ENCODE measurements around the gene USP17L24. TPM values are rescaled to one million over a fixed set of nuclear protein-coding genes. Genes with fewer than 3 reads are reported as not detected.
"Not testable (repeated sequence)": the region's sequence is repeated elsewhere in the genome, so short reads cannot be mapped to it uniquely, and the experiment has no call there.

The USP17L24 gene, protein sequence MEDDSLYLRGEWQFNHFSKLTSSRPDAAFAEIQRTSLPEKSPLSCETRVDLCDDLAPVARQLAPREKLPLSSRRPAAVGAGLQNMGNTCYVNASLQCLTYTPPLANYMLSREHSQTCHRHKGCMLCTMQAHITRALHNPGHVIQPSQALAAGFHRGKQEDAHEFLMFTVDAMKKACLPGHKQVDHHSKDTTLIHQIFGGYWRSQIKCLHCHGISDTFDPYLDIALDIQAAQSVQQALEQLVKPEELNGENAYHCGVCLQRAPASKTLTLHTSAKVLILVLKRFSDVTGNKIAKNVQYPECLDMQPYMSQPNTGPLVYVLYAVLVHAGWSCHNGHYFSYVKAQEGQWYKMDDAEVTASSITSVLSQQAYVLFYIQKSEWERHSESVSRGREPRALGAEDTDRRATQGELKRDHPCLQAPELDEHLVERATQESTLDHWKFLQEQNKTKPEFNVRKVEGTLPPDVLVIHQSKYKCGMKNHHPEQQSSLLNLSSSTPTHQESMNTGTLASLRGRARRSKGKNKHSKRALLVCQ
- not detected for total RNA-seq

DNA sequence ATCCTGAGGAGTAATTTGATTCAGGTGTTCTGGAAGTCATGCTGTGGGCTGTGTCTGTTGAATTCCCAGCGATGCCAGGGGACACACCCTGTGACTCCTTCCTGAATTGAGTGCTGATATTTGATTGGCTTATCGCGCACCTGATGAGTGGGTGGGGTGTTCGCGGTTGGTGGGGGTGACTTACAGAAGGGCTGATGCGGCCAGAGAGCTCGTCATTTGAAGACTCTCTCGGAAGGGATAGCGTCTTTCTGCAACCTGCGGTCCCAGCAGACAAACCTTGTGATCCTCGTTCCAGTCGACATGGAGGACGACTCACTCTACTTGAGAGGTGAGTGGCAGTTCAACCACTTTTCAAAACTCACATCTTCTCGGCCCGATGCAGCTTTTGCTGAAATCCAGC is at the start of gene USP17L24:
Gene USP17L24, plus strand, starts transcription at position 301 of the 400 bp plus-strand sequence. Its CDS starts 0 bp downstream, at position 301.
- ATAC-seq; DNase-seq (ENCODE audit: low spot score); intact Hi-C loops (cut with DNase I): not testable (repeated sequence)

DNA sequence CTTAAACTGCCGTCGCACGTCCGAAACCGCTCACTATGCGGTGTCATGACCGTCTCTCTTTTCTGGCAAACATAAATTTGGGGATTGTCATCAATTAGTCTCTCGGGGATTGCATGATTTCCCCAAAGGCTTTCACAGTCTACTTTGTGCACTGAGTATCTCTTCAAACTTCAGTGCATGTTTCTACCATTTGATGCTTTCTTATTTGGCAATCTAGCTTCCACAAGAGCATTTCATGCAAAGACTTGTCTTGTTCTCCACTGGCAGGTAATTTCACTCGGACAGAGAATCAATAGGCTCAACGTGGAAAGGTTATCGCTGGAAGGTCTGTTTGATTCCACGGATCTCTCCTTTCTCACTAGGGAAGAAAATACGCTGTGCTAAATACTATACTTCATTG is 774 bp upstream of the USP17L24 start:
- ATAC-seq; intact Hi-C loops (cut with DNase I): not testable (repeated sequence)

DNA sequence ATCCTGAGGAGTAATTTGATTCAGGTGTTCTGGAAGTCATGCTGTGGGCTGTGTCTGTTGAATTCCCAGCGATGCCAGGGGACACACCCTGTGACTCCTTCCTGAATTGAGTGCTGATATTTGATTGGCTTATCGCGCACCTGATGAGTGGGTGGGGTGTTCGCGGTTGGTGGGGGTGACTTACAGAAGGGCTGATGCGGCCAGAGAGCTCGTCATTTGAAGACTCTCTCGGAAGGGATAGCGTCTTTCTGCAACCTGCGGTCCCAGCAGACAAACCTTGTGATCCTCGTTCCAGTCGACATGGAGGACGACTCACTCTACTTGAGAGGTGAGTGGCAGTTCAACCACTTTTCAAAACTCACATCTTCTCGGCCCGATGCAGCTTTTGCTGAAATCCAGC is 4.6 kb downstream of the USP17L24 start, which contains the start of gene USP17L25:
Gene USP17L25, plus strand, starts transcription at position 301 of the 400 bp plus-strand sequence. Its CDS starts 0 bp downstream, at position 301.
- DNase-seq (ENCODE audit: low spot score); ATAC-seq; intact Hi-C loops (cut with DNase I): not testable (repeated sequence)

More for the DNA sequence above, 774 bp upstream of the USP17L24 start:
- not testable (repeated sequence) for DNase-seq (ENCODE audit: low spot score)

DNA sequence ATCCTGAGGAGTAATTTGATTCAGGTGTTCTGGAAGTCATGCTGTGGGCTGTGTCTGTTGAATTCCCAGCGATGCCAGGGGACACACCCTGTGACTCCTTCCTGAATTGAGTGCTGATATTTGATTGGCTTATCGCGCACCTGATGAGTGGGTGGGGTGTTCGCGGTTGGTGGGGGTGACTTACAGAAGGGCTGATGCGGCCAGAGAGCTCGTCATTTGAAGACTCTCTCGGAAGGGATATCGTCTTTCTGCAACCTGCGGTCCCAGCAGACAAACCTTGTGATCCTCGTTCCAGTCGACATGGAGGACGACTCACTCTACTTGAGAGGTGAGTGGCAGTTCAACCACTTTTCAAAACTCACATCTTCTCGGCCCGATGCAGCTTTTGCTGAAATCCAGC is 9.4 kb downstream of the USP17L24 start, which contains the start of gene USP17L26:
Gene USP17L26, plus strand, starts transcription at position 301 of the 400 bp plus-strand sequence. Its CDS starts 0 bp downstream, at position 301.
- ATAC-seq; intact Hi-C loops (cut with DNase I): not testable (repeated sequence)

DNA sequence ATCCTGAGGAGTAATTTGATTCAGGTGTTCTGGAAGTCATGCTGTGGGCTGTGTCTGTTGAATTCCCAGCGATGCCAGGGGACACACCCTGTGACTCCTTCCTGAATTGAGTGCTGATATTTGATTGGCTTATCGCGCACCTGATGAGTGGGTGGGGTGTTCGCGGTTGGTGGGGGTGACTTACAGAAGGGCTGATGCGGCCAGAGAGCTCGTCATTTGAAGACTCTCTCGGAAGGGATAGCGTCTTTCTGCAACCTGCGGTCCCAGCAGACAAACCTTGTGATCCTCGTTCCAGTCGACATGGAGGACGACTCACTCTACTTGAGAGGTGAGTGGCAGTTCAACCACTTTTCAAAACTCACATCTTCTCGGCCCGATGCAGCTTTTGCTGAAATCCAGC is 14.1 kb downstream of the USP17L24 start, which contains the start of gene USP17L5:
Gene USP17L5, plus strand, starts transcription at position 301 of the 400 bp plus-strand sequence. Its CDS starts 0 bp downstream, at position 301.
- DNase-seq (ENCODE audit: low spot score); intact Hi-C loops (cut with DNase I); ATAC-seq: not testable (repeated sequence)

More for the DNA sequence above, 9.4 kb downstream of the USP17L24 start, which contains the start of gene USP17L26:
- DNase-seq (ENCODE audit: low spot score), result not testable (repeated sequence)

DNA sequence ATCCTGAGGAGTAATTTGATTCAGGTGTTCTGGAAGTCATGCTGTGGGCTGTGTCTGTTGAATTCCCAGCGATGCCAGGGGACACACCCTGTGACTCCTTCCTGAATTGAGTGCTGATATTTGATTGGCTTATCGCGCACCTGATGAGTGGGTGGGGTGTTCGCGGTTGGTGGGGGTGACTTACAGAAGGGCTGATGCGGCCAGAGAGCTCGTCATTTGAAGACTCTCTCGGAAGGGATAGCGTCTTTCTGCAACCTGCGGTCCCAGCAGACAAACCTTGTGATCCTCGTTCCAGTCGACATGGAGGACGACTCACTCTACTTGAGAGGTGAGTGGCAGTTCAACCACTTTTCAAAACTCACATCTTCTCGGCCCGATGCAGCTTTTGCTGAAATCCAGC is 18.9 kb downstream of the USP17L24 start, which contains the start of gene USP17L27:
Gene USP17L27, plus strand, starts transcription at position 301 of the 400 bp plus-strand sequence. Its CDS starts 0 bp downstream, at position 301.
- ATAC-seq; DNase-seq (ENCODE audit: low spot score); intact Hi-C loops (cut with DNase I): not testable (repeated sequence)

DNA sequence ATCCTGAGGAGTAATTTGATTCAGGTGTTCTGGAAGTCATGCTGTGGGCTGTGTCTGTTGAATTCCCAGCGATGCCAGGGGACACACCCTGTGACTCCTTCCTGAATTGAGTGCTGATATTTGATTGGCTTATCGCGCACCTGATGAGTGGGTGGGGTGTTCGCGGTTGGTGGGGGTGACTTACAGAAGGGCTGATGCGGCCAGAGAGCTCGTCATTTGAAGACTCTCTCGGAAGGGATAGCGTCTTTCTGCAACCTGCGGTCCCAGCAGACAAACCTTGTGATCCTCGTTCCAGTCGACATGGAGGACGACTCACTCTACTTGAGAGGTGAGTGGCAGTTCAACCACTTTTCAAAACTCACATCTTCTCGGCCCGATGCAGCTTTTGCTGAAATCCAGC is 23.6 kb downstream of the USP17L24 start, which contains the start of gene USP17L28:
Gene USP17L28, plus strand, starts transcription at position 301 of the 400 bp plus-strand sequence. Its CDS starts 0 bp downstream, at position 301.
- intact Hi-C loops (cut with DNase I); ATAC-seq; DNase-seq (ENCODE audit: low spot score): not testable (repeated sequence)

DNA sequence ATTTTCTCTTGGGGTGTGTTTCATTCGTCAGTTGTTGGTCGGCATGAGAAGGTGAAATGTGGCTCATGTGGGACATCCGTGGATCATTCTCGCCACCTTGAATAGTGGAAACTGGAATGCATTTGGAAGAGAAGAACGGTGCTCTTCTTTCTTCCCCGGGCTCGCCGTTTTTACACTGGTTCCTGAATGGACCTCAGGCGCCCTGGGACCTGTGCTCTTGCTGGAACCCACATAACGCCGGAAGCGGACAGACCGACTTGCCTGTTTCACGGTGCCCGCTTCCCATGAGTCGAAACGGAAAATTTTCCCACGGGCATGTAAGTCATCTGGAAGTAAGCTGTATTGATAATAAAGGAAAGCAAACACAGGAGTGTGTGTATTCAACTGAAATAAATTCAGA is 25.9 kb downstream of the USP17L24 start:
- DNase-seq (ENCODE audit: low spot score); ATAC-seq; intact Hi-C loops (cut with DNase I): not testable (repeated sequence)

DNA sequence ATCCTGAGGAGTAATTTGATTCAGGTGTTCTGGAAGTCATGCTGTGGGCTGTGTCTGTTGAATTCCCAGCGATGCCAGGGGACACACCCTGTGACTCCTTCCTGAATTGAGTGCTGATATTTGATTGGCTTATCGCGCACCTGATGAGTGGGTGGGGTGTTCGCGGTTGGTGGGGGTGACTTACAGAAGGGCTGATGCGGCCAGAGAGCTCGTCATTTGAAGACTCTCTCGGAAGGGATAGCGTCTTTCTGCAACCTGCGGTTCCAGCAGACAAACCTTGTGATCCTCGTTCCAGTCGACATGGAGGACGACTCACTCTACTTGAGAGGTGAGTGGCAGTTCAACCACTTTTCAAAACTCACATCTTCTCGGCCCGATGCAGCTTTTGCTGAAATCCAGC is 28.4 kb downstream of the USP17L24 start, which contains the start of gene USP17L29:
Gene USP17L29, plus strand, starts transcription at position 301 of the 400 bp plus-strand sequence. Its CDS starts 0 bp downstream, at position 301.
- DNase-seq (ENCODE audit: low spot score); intact Hi-C loops (cut with DNase I); ATAC-seq: not testable (repeated sequence)

DNA sequence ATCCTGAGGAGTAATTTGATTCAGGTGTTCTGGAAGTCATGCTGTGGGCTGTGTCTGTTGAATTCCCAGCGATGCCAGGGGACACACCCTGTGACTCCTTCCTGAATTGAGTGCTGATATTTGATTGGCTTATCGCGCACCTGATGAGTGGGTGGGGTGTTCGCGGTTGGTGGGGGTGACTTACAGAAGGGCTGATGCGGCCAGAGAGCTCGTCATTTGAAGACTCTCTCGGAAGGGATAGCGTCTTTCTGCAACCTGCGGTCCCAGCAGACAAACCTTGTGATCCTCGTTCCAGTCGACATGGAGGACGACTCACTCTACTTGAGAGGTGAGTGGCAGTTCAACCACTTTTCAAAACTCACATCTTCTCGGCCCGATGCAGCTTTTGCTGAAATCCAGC is 37.9 kb downstream of the USP17L24 start, which contains the start of gene USP17L30:
Gene USP17L30, plus strand, starts transcription at position 301 of the 400 bp plus-strand sequence. Its CDS starts 0 bp downstream, at position 301.
- ATAC-seq; intact Hi-C loops (cut with DNase I); DNase-seq (ENCODE audit: low spot score): not testable (repeated sequence)

Other genes with a start within 250 kb of the USP17L24 start
- not detected for gene FAM90A26, start 154.8 kb upstream of the USP17L24 start, total RNA-seq
- gene USP17L10, start 114.5 kb upstream of the USP17L24 start, total RNA-seq, result not detected
- gene USP17L11, start 109.8 kb upstream of the USP17L24 start, total RNA-seq, result not detected
- gene USP17L12, start 105.0 kb upstream of the USP17L24 start, total RNA-seq, result not detected
- gene USP17L13, start 100.3 kb upstream of the USP17L24 start, total RNA-seq, result not detected
- not detected for gene USP17L15, start 90.8 kb upstream of the USP17L24 start, total RNA-seq
- not detected for gene USP17L17, start 81.3 kb upstream of the USP17L24 start, total RNA-seq
- gene USP17L18, start 76.5 kb upstream of the USP17L24 start, total RNA-seq, result not detected
- gene USP17L19, start 71.8 kb upstream of the USP17L24 start, total RNA-seq, result not detected
- gene USP17L20, start 67.0 kb upstream of the USP17L24 start, total RNA-seq, result not detected
- gene USP17L21, start 62.3 kb upstream of the USP17L24 start, total RNA-seq, result not detected
- not detected for gene USP17L22, start 57.5 kb upstream of the USP17L24 start, total RNA-seq
- not detected for gene USP17L25, start 4.7 kb downstream of the USP17L24 start, total RNA-seq
- not detected for gene USP17L26, start 9.5 kb downstream of the USP17L24 start, total RNA-seq
- not detected for gene USP17L5, start 14.2 kb downstream of the USP17L24 start, total RNA-seq
- gene USP17L27, start 19.0 kb downstream of the USP17L24 start, total RNA-seq, result not detected
- not detected for gene USP17L28, start 23.7 kb downstream of the USP17L24 start, total RNA-seq
- gene USP17L29, start 28.5 kb downstream of the USP17L24 start, total RNA-seq, result not detected
- gene USP17L30, start 38.0 kb downstream of the USP17L24 start, total RNA-seq, result not detected
- not detected for gene DEFB131A, start 119.2 kb downstream of the USP17L24 start, total RNA-seq

Measured in sciatic nerve (tissue), 2 donors.